ENCODE results near the gene CREG2.
A peak's percentile ranks its signal among the peaks of the same experiment; 100 is the strongest.
"Not testable (repeated sequence)": the region's sequence is repeated elsewhere in the genome, so short reads cannot be mapped to it uniquely, and the experiment has no call there.

CREG2 gene

DNA sequence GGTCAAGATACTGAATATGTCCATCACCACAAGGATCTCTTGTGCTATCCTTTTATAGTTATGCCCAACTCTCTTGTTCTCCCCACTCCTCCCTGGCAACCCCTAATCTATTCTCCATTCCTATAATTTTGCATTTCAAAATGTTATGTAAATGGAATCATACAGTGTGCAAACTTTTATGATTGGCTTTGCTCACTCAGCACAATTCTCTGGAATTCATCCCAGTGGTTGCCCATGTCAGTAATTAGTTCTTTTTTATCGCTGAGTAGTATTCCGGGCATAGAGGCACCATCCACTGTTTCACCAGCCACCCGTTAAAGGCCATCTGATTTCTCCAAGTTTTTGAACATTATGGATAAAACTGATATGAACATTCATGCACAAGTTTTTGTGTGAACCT, 40.4 kb downstream of the CREG2 start:
- DNase-seq (ENCODE audit: low read depth in 2 of 2), result no peak

DNA sequence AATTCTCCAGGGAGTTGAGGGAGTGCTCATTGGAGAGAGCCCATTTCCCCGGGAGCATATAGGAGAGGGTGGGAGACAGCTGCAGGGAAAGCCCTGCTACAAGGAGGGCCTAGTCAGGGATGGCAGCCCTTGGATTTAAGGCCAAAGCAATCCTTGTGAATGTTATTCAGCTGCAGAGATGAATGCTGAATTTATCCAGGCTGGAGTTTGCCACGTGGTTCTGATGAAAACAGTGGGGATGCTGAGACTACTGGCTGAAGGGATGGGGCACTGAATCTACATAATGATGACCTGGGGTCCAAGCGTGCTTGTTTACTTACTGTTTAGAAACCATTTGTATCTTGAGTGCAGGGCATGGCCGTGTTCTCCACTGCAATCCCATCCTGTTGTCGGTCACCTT, 43.2 kb downstream of the CREG2 start:
- DNase-seq (ENCODE audit: low read depth in 2 of 2), result no peak

DNA sequence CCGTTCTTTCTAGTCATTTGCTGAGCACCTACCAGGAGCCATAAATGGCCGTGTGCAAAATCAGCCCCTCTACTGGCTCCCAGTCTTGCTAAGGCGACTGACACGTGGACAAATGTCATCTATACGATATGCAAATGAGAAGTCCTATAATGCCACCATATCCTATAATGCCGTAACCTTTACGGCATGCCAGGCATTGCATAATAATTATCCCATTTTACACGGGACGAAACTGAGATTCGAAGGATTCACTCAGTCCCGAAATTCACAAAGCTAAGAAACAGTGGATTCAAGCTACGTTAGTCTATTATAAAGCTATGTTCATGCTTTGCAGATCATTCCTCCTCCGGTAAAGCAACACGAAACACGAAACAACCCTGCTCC, 44.7 kb downstream of the CREG2 start:
- no peak for DNase-seq (ENCODE audit: low read depth in 2 of 2)

DNA sequence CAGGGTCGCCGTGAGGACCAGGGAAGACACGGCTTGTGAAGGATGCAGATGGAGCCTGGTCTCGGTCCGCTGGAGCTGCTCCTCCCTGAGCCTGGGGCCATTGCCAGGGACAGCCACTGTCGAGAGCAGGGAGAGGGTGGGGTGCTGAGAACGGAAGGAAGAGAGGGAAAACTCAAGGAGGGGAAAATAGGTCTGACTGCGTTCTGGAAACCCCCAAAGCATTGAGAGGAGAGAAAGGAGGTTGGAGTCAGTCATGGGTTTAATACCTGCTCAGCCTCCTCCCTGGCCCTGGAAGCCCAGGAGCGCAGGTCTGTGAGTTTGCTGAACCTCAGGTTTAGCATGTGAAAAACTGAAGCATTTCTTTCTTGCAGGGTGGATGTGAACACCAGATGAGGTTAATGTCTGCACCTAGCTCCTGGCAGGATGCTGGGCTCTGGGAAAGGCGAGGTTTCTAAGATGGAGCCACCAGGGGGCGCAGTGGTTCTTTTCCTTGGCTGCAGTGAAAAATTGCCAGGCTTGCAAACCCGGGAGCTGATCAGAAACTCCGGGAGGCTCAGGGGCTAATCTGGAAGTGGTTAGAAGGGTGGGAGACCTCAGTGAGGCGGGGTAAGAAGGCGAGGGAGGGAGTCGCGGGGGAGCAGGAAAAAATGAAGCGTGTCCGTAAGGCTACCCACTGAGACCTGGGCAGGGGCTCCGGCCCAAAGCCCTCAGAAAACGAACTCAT, 45.2 kb downstream of the CREG2 start:
- peak; percentile 44 to 67 for DNase-seq (ENCODE audit: low read depth in 2 of 2)

DNA sequence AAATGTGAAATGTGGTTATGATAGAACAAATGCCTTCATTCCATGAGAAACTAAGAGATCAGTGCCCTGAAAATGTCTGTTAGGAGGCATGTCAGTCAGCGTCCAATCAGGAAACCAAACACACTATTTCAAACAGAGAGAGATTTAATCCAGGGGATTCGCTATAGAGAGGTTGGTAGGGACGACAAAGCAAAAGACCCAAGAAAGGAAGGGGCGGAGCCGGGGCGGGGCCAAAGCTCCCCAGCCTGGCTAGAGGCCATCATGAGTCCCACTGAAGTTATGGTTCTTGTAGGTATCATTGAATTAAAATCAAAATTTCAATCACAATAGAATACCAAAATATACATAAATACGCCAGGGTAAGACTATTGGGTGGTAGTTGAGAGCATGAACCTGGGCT, 45.9 kb downstream of the CREG2 start:
- no peak for DNase-seq (ENCODE audit: low read depth in 2 of 2)

DNA sequence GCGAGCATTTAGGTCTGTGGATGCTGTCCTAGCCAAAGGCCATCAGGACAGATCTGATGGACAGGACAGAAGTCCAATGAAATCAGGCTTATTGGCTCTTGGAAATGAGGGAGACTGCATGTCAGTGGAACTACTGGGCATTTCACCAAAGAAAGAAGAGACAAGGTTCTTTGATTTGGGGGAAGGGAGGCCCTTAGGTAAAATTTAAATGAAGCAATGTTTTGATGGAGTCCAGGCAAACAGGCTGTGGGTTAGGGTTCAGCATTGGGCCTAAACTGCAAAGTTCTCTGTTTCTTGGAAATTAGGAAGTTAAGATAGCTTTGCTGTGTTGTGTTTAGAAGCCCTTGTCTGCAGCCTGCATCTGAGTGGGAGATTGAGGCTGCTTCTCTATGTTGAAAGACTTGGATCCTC, 47.2 kb downstream of the CREG2 start:
- DNase-seq (ENCODE audit: low read depth in 2 of 2), result no peak

DNA sequence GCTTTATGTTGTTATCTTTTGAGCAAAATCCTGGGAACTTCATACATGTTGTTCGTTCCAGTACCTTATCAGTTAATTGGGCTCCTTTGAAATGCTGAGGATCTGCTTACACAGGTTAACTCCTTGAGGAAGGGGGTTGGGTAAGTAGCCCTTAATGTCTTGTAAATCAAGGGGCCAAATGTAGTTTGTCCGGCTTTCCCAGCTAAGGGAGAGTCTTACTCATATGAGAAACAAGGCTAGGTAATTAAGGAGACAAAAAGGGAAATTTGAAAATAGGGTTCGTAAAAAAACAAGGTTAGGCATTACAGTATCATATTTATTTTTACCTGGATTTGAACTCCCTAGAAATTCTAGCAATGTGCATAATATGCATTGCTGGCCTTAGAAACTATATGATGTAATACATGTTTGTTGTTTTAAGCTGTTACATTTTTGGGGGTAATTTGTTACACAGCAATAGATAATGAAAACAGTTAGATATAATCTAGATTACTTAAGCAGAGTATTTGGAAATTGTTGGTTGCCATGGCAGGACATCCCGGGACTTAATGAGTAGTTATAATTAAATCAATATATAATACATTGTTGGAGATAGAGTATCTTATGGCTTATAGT, 47.9 kb downstream of the CREG2 start:
- no peak for DNase-seq (ENCODE audit: low read depth in 2 of 2)

DNA sequence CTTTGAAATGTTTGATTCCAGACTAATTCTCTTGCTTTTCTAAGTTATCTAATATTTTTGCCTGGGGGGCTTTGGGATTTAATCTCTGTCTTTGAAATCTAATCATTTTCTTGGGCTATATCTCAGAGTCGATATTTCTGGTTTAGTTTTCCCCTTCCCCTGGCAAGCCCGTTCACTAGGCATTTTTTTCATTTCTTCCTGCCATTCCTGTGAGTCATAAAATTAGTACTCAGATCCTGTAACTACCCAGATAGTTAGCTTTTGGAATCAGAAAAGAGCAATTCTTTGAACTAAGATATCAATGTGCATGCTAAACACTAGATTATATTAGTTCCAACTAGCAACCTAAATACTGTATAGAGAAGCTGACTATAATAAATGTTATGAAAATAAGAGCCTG, 49.4 kb downstream of the CREG2 start:
- DNase-seq (ENCODE audit: low read depth in 2 of 2), result no peak

DNA sequence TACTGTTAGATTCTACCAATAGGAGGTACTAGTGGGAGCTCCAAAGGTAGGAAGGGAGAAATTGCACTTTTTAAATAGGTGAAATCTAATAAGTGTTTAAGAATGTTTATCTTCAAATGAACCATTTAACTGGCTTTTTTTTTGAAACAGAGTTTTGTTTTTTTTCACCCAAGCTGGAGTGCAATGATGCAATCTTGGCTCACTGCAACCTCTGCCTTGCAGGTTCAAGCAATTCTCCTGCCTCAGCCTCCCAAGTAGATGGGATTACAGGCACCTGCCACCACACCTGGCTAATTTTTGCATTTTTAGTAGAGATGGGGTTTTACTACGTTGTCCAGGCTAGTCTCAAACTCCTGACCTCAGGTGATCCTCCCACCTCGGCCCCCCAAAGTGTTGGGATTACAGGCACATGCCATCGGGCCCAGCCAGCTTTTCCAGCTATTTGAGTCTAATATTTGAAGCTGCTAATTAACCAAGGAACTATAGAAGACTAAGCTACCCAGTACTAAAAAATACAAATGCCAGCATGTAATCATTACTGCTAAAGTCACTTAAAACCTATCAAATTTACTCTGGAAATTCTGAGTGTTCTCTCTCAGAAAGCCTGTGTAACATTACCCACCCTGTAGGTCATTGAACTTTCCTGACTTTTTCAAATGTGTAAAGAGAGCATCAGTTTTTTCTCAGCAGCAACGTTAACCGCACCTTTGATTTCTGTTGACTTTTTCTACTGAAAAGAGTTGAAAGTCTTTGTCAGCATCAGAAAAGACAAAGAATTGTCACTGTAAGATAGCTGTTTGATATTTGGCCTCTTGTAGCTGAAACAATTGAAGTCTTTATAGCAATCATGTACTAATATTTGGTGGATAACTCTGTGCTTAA, 54.2 kb downstream of the CREG2 start:
- DNase-seq (ENCODE audit: low read depth in 2 of 2), result no peak

DNA sequence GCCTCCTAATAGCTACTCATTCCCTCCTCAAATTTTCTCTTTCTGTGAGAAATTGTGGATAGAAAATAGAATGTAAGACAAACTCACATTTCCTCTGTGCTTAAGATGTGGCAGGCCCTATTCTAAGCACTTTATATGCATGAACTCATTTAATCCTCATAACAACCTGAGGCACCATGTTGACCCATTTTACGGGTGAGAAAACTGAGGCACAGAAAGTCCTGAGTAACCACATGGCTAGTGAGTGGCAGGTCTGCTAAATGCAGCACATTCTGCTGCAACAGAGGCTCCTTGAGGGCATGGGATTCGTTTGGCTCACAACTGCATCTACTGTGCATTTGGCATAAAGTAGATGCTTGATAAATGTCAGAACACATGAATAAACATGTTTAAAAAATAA, 56.1 kb downstream of the CREG2 start:
- DNase-seq (ENCODE audit: low read depth in 2 of 2), result no peak

DNA sequence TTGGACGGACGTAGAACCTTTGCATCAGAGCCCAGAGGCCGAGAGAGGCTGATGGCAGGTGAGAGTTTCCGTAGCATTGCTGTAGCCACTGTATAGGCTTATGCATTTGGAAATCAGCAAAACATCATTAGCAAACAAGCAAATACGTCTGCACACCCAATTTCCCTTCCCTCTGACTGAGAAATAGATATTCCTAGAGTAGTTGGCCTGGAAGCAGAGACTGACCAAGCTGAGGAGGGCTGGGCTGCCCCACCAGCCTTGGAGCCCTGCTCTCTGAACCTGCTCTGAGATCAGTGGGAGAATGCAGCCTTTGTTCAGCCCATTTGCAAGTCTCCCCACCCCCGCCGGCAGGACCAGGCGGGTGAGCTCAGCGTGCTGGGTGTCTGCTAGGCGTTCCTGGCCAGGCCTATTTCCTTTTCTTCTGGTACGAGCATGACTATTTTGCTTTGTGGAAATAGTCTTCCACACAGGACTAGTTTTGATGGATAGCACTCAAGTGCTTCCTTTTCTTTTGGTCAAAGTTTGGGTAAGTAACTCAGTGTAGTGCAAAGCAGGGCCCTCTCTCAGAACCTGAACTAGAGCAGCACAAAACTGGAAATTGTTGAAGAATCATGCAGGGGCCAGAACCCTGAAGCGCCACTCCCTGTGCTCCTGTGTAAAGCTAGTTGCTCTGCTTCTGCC, 56.9 kb downstream of the CREG2 start:
- no peak for DNase-seq (ENCODE audit: low read depth in 2 of 2)

DNA sequence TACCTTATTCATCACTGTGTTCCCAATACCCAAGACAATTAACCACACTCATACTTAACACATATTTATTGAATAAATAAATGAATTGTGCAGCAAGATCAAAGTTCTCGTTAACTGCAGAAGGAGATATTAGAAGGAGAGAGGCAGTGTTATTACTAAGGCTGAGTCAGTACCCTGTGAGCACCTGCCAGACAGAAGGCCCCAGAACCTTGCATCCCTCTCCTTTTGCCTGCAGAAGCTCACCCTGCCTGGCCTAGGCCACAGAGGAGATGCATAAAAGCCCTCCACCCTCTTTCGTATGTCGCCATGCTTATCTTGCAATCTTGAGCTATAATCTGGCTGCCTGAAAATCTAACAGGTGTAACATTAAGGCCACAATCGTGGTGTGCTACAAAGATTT, 58.3 kb downstream of the CREG2 start:
- DNase-seq (ENCODE audit: low read depth in 2 of 2), result no peak

DNA sequence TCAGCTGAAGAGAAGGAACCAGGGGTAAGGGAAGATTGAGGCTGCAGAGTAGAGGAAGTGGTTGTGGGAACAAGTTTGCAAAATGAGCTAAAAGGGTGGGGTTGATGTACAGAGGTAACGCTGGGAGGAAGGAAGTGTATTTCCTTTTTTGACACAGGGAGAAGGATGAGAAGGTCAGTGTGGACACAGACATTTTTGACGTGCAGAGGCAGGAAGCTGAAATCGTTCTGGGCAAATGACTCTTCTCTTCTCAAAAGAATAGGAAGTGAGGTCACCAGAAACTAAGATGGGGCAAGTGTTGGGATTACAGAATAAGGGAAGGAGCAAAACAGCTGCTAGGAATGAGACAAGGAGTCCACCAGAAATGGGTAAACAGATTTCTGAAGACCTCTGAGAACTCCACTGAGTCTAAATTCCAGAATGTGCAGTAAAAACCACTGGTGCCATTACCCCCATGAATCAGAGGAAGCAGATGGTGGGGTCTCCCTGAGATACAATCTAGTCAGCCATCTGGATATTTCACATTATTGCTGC, 58.8 kb downstream of the CREG2 start:
- DNase-seq (ENCODE audit: low read depth in 2 of 2), result no peak

DNA sequence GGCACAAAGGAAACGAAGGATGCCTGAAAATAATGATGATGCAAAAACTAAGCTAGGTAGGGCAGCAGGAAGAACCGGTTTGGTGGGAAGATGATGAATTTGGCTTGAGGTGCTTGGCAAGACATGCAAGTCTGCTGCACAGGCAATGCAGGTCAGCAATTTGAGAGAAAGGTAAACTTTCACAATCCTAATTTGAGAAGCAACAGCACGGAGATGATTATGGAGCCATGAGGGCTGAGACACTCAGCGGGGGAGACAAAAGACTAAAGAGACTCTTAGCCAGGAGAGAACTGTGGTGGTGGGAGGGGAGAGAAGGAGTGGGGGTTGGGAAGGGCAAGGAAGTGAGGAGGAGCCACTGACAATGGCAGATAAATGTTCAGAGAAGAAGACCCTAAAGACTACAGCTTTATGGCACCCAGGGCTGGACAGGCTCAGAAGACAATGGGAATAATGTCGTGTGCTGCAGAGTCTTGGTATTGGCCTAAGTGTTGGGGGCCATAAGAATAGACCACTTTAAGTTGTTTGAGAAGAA, 59.4 kb downstream of the CREG2 start:
- no peak for DNase-seq (ENCODE audit: low read depth in 2 of 2)

DNA sequence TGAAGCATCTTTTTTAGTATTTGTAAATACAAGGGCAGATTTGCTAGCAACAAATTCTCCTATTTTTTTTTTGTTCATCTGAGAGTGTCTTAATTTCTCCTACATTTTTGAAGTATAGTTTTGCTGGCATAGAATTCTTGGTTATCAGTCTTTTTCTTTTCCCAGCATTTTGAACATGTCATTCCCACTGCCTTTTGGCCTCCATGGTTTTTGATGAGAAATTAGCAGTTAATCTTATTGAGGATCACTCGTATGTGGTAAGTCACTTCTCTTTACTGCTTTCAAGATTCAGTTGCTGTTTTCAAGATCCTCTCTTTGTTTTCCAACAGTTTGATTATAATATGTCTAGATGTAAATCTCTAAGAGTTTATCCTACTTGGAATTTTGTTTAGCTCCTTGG, 61.9 kb downstream of the CREG2 start:
- DNase-seq (ENCODE audit: low read depth in 2 of 2), result no peak

DNA sequence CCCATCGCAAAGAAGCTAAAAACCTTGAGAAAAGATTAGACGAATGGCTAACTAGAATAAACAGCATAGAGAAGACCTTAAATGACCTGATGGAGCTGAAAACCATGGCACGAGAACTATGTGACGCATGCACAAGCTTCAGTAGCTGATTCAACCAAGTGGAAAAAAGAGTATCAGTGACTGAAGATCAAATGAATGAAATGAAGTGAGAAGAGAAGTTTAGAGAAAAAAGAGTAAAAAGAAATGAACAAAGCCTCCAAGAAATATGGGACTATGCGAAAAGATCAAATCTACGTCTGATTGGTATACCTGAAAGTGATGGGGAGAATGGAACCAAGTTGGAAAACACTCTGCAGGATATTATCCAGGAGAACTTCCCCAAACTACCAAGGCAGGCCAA, 70.7 kb downstream of the CREG2 start:
- DNase-seq (ENCODE audit: low read depth in 2 of 2), result not testable (repeated sequence)

DNA sequence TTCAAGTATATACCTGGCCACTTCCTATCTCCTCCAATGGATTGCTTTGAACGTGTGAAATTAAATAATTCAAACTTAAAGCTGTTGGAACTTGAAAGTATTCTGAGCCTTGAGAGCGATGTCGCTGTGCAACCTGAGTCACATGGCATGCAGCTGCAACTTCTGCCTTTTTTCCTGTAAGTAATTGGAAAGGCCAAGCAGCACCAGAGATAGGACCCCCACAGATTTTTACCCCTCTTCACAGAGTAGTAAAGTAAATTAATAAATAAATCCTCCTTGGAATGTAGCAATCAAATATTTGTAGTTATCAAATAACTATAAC, 75.6 kb downstream of the CREG2 start:
- DNase-seq (ENCODE audit: low read depth in 2 of 2), result no peak

DNA sequence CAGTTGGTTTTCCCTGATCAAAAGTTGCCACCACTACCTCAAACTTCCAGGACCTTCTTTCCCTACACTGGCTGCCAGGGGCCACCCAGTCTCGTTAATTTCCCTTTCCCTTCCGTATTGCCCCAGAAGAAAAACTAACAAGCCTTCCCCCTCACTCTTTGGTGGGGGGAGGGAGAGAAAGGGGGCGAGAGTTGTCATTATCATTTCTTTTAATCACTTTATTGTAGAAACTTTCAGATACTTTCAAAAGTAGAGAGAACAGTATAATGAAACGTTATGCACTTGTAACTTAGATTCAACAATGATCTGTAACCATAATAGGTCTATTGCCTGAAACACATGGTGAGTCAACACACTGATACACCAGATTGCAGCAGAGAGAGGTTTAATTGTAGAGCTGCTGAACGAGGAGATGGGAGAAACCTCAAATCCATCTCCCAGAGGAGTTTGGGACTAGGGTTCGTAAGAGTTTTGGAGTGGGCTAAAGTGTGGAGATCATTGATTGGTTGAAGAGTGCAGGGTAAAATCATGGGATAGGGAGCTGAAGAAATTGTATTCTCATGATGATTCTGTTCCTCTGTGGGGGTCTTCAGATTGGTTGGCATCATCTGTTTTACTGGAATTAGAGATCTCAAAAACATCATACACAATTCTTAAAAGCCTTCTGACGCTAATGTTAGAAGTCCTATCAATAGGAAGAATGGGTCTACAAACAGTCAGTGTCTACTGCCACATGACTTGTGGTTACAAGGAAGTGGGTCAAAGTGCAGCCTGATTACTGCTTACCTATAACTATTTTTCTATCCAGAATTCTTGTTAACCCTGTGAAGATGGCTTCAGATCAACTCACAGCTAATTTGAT, 76.2 kb downstream of the CREG2 start:
- DNase-seq (ENCODE audit: low read depth in 2 of 2), result no peak

DNA sequence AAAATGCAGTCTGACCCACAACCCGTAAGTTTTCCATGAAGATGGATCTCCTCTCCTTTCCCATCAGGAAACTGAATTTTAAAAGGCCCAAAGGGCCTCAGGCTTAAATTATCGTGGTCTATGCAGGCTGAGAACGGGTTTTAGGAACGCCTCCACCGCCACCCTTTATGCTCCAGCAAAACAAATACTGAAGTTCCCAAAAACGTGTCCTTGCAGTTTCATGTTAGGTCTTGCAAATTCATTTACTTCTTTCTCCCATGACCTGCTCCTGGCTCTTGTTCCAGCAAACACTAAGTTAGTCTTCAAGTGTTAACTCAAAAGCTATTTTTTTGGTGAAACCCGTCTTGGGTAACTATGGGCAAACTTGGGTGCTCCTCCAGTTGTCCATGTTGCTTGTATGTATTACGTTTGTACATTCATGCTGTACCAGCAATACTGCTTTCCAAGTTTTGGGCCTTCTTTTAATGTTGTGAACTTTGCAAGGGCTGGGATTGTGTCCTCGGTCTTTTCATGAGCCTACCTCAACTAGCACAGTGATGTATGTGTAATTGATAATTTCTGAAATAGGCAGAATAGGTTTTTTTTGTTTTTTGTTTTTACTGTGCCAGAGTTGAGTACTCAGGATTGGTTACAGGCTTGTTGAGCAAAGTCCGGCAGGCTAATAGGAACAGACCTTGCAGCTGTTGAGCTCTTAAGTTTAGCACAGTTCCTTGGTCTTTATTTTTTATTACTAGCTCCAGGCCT, 77.0 kb downstream of the CREG2 start:
- no peak for DNase-seq (ENCODE audit: low read depth in 2 of 2)

Measured in stimulated activated CD4-positive, alpha-beta T cell treated with anti-CD3 and anti-CD28 coated beads, Interleukin-1b, Interleukin-23, amount 100 ng/mL, for 1 hour (primary cell).